T47D (cell line): ENCODE results near the gene CFAP97D1.
"Not testable (repeated sequence)": the region's sequence is repeated elsewhere in the genome, so short reads cannot be mapped to it uniquely, and the experiment has no call there.

Source experiments
- DNase-seq, 2 experiments: peaks; one replicate each; pipeline versions ENCODE4 v3.0.0 to v3.0.0-alpha.2; 2011 to 2012; ENCODE audit warnings: low read depth in 1 of 2, low spot score in 1 of 2
- JUND ChIP-seq: IDR thresholded peaks from 2 replicates; pipeline ENCODE4 v1.6.1; 2012; ENCODE audit warnings: low read depth
- in situ Hi-C: cut with HindIII; loops from 2 replicates; pipeline ENCODE4 v1.10.0; 2016; ENCODE audit warnings: low sequenced_read_pairs, low pct_unique_long_range_greater_than_20kb

The CFAP97D1 gene

DNA sequence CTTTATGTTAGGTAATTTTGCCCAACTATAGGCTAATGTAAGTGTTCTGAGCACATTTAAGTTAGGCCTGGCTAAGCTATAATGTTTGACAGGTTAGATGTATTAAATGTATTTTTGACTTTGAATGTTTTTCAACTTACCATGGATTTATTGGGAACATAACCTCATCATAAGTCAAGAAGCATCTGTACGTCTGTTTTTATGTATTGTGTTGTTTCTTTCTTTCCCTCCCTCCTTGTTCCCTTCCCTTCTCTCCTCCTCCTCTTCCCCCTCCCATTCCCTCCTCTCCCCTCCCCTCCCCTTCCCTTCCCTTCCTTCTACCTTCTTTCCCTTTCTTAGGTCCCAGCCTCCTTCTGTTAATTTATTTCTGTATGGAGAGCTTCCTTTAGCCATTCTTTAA lies 9.2 kb downstream of the CFAP97D1 start:
- in situ Hi-C loops = no loop called here
- no peak for TF ChIP-seq JUND
- DNase-seq = no peak

GRCh38 chr17:43790311-43790940 lies 10.2 kb downstream of the CFAP97D1 start:
- DNase-seq = peak in 1 of 2 experiments; percentile 67
- TF ChIP-seq JUND = no peak

GRCh38 chr17:43791589-43791988 lies 11.4 kb downstream of the CFAP97D1 start:
- peak in 1 of 2 experiments; percentile 91 for DNase-seq
- TF ChIP-seq JUND = no peak
- in situ Hi-C loops = no loop called here

More at GRCh38 chr17:43790311-43790940, 10.2 kb downstream of the CFAP97D1 start:
- in situ Hi-C loops = no loop called here

- DNase-seq, in situ Hi-C loops: not testable (repeated sequence)
Observed at GRCh38 chr17:43792668-43793067, 12.4 kb downstream of the CFAP97D1 start.

DNA sequence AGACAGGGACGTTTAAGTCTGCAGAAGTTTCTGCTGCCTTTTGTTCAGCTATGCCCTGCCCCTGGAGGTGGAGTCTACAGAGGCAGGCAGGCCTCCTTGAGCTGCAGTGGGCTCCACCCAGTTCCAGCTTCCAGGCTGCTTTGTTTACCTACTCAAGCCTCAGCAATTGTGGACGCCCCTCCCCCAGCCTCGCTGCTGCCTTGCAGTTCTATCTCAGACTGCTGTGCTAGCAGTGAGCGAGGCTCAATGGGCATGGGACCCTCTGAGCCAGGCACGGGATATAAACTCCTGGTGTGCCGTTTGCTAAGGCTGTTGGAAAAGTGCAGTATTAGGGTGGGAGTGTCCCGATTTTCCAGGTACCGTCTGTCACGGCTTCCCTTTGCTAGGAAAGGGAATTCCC lies 17.8 kb downstream of the CFAP97D1 start:
- in situ Hi-C loops = not testable (repeated sequence)

GRCh38 chr17:43799047-43799446 lies 18.8 kb downstream of the CFAP97D1 start:
- no peak for TF ChIP-seq JUND
- in situ Hi-C loops = no loop called here
- no peak for DNase-seq

More for the DNA sequence above, 17.8 kb downstream of the CFAP97D1 start:
- DNase-seq = peak in 1 of 2 experiments; percentile 45

DNA sequence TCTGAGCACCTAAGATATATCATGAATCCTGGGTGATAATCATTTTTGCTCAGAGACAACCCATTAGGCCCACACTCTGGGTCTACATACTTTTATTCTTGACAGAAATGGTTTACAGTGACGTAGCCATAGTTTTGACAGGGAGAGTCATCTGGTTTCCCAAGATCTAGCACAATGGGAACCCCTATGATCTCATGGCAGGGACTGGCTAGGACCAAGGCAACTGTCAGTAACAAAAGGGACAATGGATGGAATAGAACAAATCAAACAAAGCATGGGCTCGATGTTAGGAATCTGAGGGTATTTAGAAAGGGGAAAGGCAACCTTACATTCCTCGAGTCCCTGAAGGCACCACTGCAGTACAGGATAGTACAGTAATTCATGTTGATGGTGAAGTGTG lies 20.5 kb downstream of the CFAP97D1 start:
- in situ Hi-C loops = no loop called here
- TF ChIP-seq JUND = no peak
- DNase-seq = no peak

DNA sequence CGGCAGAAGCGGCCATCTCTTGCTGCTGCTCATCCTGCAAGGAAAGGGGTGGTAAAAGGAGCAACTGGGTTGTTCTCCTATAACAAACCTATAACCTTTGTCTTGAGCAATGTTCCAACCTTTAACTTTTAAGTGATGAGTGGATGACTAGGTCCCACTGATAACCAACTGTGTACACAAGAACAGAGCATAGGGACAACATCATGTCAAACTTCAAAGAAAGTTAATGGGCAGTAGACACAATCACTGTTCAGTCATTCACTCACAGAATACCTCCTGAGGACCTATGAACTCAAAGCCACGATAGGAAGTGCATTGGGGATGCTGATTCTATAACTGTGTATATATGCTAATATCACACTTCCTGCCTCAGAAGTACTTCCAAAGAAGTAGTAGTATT lies 21.6 kb downstream of the CFAP97D1 start:
- DNase-seq = no peak
- in situ Hi-C loops = no loop called here
- TF ChIP-seq JUND = no peak

DNA sequence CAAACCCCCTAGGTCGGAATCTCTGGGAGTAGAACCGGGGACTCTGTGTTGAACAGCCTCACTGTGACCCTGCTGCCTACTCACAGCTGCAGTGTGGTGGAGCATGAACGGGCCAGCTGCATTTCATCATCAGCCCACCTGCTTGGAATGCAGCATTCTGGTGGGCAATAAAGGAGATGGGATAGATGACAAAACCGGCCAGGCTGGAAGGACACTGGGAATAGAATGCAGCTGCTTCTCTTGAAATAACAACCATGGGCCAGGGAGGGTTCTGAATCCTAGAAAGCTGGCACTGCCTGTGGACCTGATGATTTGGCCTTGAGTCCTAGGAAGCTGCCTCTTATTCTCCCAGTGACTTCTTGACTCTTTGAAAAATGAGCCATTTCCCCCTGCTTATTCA lies 23.5 kb downstream of the CFAP97D1 start:
- DNase-seq = no peak
- in situ Hi-C loops = no loop called here
- no peak for TF ChIP-seq JUND

- DNase-seq = no peak
- in situ Hi-C loops = no loop called here
- TF ChIP-seq JUND = no peak
Observed at GRCh38 chr17:43805117-43805516, 24.9 kb downstream of the CFAP97D1 start.

GRCh38 chr17:43808076-43808475 lies 27.8 kb downstream of the CFAP97D1 start:
- TF ChIP-seq JUND = no peak
- DNase-seq = no peak
- in situ Hi-C loops = no loop called here

DNA sequence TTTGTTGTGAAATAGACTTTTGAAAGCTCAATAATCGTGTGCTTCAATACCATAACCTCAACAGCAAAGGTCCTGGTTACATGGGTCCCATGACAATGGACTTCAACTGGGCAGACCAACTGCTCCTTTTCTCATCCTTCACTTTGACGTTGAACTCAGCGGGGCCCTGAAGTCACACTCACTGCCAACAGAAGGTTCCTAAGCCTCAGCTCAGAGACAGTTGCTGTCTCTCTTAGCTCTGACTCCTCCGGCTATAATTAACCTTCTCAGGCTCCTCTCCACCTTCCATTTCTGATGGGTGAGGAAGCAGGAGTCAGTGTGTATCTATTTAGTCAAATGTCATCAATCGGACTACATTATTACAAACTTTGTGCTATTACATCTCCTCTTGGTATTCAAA lies 28.9 kb downstream of the CFAP97D1 start:
- in situ Hi-C loops = no loop called here
- no peak for DNase-seq
- TF ChIP-seq JUND = no peak

DNA sequence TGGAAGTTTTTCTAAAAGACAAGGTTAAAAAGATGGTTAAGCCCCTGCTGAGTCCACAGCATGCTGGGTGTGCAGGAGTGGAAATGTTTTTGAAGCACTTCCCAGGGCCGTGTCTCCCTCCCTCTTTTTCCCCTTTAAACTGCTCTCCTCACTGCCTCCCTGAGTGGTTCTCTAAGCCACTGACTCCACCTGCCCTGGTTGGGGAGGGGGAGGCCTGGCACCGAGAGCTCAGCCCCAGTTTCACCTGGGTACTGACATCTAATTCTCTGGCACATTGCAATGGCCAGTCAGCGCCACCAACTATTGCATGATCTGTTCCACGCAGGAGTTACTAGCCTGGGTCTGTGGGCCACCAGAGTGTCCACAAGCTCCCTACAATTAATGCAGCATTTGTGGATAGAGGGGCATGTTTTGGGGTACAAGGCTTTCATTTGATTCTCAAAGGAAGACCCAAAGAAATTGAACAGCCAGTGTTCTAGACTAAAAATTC lies 30.0 kb downstream of the CFAP97D1 start:
- in situ Hi-C loops = no loop called here
- no peak for DNase-seq
- TF ChIP-seq JUND = no peak

DNA sequence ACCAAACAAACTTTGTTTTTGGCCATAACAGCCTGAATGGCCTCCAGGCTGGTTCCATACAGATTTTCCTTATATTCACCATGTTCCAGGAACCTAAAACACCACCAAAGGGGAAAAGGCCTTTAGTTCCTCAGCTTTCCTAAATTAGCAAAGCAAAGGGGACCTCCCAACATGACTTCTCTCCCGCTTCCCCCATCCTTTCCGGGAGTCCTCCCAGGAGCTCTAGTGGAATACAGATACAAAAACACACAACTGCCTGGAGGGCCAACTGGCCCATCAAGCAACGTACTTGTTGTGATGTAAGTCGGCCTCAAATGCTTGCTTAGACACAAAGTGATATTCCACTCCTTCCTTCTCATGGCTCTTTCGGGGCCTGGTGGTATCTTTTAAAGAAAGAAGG lies 30.6 kb downstream of the CFAP97D1 start:
- DNase-seq = no peak
- TF ChIP-seq JUND = no peak
- in situ Hi-C loops = no loop called here
